Measurements from ENCODE around the gene SRSF10.

SRSF10 gene

DNA sequence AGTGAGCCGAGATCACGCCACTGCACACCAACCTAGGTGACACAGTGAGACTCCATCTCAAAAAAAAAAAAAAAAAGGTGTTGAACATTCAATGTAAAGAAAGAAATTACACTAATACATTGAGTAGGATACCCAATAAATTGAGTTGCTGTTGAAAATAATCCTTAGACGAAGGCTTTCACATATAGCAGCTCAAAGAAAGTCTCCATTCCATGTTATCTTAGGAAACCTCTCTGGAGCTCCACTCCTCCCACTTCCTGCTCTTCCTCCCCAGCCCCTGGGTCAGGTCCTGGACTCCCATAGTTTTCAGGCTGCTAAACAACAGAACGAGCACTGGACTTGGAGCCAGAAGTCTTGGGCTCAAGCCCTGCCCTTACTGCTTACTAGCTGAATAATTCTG, 51.3 kb downstream of the SRSF10 start:
- H3K4me3 ChIP-seq (ENCODE audit: low read depth, low read length), result no peak overlapping the region
- H3K36me3 ChIP-seq (ENCODE audit: control insufficient read depth, insufficient read depth, low read length), result no peaks in the 10 kb centered on the region
- H3K4me1 ChIP-seq, result peaks cover 4% of the 10 kb centered on the region
- H3K79me2 ChIP-seq, result no peaks in the 10 kb centered on the region
- H3K27me3 ChIP-seq (ENCODE audit: control insufficient read depth, insufficient read depth, low read length), result no peaks in the 10 kb centered on the region
- H3K4me2 ChIP-seq (ENCODE audit: low read length), result no peak overlapping the region
- no peak overlapping the region for H3K27ac ChIP-seq
- H3K9ac ChIP-seq, result no peak overlapping the region
- H3K9me3 ChIP-seq (ENCODE audit: control insufficient read depth, low read length), result no peaks in the 10 kb centered on the region
- TF ChIP-seq, protein P1, sequence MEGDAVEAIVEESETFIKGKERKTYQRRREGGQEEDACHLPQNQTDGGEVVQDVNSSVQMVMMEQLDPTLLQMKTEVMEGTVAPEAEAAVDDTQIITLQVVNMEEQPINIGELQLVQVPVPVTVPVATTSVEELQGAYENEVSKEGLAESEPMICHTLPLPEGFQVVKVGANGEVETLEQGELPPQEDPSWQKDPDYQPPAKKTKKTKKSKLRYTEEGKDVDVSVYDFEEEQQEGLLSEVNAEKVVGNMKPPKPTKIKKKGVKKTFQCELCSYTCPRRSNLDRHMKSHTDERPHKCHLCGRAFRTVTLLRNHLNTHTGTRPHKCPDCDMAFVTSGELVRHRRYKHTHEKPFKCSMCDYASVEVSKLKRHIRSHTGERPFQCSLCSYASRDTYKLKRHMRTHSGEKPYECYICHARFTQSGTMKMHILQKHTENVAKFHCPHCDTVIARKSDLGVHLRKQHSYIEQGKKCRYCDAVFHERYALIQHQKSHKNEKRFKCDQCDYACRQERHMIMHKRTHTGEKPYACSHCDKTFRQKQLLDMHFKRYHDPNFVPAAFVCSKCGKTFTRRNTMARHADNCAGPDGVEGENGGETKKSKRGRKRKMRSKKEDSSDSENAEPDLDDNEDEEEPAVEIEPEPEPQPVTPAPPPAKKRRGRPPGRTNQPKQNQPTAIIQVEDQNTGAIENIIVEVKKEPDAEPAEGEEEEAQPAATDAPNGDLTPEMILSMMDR (IDR thresholded peaks at IDR 0.05), result no peak
- H2AFZ ChIP-seq, result no peak overlapping the region

DNA sequence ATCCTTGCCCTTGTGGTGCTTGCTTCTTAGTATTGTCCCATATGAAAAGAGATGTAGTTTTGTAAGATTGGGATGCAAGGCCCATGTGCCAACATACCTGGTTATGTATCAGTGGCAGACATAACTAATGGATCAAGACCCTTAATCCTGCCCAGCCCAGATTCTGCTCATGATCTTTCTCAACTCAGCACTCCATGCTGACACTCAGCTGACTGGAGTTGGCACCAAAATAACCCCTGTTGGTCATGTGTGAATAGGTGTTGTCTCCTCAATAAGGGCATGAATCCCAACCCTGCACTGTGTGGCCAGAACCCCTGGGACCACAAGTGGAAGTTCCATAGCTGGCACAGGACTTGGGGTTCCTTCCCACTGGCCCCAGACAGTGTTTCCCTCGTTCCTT, 53.0 kb downstream of the SRSF10 start:
- no peaks in the 10 kb centered on the region for H3K9me3 ChIP-seq (ENCODE audit: control insufficient read depth, low read length)
- peaks cover 4% of the 10 kb centered on the region for H3K4me1 ChIP-seq
- TF ChIP-seq, protein P1 (IDR thresholded peaks at IDR 0.05), result no peak
- H3K4me2 ChIP-seq (ENCODE audit: low read length), result no peak overlapping the region
- no peak overlapping the region for H2AFZ ChIP-seq
- no peaks in the 10 kb centered on the region for H3K36me3 ChIP-seq (ENCODE audit: control insufficient read depth, insufficient read depth, low read length)
- no peak overlapping the region for H3K27ac ChIP-seq
- no peak overlapping the region for H3K9ac ChIP-seq
- H3K4me3 ChIP-seq (ENCODE audit: low read depth, low read length), result no peak overlapping the region
- H3K27me3 ChIP-seq (ENCODE audit: control insufficient read depth, insufficient read depth, low read length), result no peaks in the 10 kb centered on the region
- H3K79me2 ChIP-seq, result no peaks in the 10 kb centered on the region

DNA sequence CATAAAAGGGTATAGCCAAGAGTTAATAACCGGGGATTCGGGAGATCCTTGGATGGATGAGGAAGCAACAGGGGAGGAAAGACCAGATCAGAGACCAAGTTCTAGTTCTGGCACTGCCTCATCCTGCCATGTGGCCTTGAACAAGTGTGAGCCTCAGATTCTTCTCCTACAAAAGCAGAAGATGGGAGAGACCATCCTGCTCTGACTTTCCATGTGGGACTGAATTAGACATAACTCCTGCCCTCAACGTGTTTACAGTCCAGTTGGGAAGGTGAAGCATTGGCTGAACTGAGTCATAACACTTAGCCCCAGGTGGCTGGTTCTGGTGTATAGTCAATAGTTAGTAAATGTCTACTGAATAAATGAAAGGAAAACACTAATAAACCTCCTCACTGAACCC, 54.8 kb downstream of the SRSF10 start:
- peaks cover under 1% of the 10 kb centered on the region for H3K4me1 ChIP-seq
- H3K4me3 ChIP-seq (ENCODE audit: low read depth, low read length), result no peak overlapping the region
- no peak overlapping the region for H3K4me2 ChIP-seq (ENCODE audit: low read length)
- TF ChIP-seq, protein P1 (IDR thresholded peaks at IDR 0.05), result no peak
- no peaks in the 10 kb centered on the region for H3K36me3 ChIP-seq (ENCODE audit: control insufficient read depth, insufficient read depth, low read length)
- H3K27me3 ChIP-seq (ENCODE audit: control insufficient read depth, insufficient read depth, low read length), result no peaks in the 10 kb centered on the region
- no peaks in the 10 kb centered on the region for H3K79me2 ChIP-seq
- H3K9ac ChIP-seq, result no peak overlapping the region
- H3K27ac ChIP-seq, result no peak overlapping the region
- H2AFZ ChIP-seq, result no peak overlapping the region
- H3K9me3 ChIP-seq (ENCODE audit: control insufficient read depth, low read length), result no peaks in the 10 kb centered on the region

DNA sequence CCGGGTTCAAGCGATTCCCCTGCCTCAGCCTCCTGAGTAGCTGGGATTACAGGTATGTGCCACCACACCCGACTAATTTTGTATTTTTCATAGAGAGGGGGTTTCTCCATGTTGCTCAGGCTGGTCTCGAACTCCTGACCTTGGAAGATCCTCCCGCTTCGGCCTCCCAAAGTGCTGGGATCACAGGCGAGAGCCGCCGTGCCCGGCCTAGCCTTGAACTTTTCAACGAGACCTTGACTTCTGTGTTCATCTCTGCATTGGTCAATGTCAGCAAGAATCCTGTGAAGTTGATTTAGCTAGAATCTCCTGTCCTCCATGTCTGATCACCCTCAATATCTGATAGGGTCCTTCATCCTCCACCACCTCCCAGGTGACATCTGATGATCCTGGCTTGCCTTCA, 55.5 kb downstream of the SRSF10 start:
- Histone ChIP-seq H3K9me3 (ENCODE audit: control insufficient read depth, low read length) (no peaks in the 10 kb centered on the region), H3K27ac (no peak overlapping the region), H3K4me1 (peaks cover 2% of the 10 kb centered on the region), H3K27me3 (ENCODE audit: control insufficient read depth, insufficient read depth, low read length) (no peaks in the 10 kb centered on the region), H2AFZ (no peak overlapping the region), H3K79me2 (no peaks in the 10 kb centered on the region), H3K9ac (no peak overlapping the region), H3K4me3 (ENCODE audit: low read depth, low read length) (no peak overlapping the region), H3K36me3 (ENCODE audit: control insufficient read depth, insufficient read depth, low read length) (no peaks in the 10 kb centered on the region), H3K4me2 (ENCODE audit: low read length) (no peak overlapping the region)
- TF ChIP-seq, protein P1 (IDR thresholded peaks at IDR 0.05), result no peak

DNA sequence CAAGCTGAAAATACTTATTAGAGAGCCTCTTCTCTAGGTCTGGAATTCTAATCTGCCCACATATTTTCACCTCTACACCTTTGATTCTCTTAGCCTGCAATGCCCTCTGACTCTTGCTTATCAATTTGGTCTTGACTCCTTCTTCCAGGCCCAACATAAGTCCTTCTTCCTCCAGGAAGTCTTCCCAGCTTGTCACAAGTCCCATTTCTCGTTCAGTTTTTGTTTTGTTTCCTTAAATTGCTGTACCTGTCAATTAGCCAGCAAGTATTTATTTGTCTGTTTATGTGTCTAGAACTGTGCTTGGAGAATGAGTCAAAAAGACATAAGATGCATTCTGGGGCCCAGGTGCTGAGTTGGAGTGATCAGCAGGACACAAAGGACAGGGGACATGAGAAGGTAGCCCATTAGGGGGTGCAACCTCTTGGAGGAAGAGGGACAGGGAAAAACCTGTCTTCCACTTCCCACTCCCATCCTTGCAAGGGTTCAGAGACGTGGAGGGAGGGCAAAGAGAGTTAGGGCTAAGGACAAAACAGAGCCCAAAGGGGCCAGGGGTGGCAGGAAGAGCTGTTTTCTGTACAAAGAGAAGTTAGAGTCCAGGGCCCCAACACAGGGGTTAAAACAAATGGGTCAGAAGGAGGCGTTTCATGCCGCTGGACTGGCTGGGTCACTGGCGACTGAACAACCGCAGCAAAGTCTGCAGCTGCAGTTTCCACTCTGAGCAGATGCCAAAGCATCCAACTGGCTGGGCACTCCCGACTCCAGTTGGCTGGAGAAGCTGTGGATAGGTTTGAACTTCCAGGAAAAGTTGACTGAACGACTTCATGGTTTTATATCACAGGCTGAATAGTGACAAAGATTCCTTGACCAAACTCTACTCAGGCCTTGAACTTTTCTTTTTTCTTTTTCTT, 56.3 kb downstream of the SRSF10 start:
- no peak overlapping the region for H3K27ac ChIP-seq
- H3K27me3 ChIP-seq (ENCODE audit: control insufficient read depth, insufficient read depth, low read length), result no peaks in the 10 kb centered on the region
- TF ChIP-seq, protein P1 (IDR thresholded peaks at IDR 0.05), result no peak
- H3K9ac ChIP-seq, result no peak overlapping the region
- H3K9me3 ChIP-seq (ENCODE audit: control insufficient read depth, low read length), result no peaks in the 10 kb centered on the region
- no peaks in the 10 kb centered on the region for H3K36me3 ChIP-seq (ENCODE audit: control insufficient read depth, insufficient read depth, low read length)
- H3K79me2 ChIP-seq, result no peaks in the 10 kb centered on the region
- peaks cover 2% of the 10 kb centered on the region for H3K4me1 ChIP-seq
- H3K4me3 ChIP-seq (ENCODE audit: low read depth, low read length), result no peak overlapping the region
- peak overlapping the region; percentile 60 for H2AFZ ChIP-seq
- H3K4me2 ChIP-seq (ENCODE audit: low read length), result no peak overlapping the region
